Measurements from ENCODE around the gene ZWILCH.

DNA sequence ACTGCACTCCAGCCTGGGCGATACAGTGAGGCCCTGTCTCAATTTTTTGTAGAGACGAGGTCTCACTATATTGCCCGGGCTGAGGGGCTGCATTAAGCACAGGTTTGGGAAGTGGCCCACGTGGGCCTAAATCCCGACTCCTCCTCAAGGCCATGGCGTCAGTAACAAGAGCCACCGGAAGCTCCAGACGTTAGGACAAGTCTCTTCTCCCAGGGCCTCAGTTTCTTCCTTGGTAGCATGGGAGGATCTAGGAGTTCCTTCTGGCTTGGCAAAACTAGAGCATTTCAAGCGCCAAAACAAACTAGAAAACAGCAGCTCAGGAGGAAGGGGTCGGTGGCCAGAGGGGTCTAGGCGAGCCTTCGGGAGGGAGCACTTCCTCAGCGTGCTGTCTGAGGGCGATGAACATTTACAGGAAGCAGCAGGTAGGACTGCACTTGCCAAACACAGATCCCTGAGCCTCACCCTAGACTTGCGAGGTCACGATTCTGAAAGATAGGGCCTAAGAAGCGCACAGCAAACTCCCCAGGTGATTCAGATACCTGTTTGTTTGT is 8.1 kb upstream of the ZWILCH start:
- TF ChIP-seq POLR2A (IDR thresholded peaks at IDR 0.05; ENCODE audit: low read depth, low read length) (no peak), EZH2 (IDR thresholded peaks at IDR 0.05; ENCODE audit: borderline replicate concordance, low read depth, low read length, severe bottlenecking) (no peak), MYC (IDR thresholded peaks at IDR 0.05; ENCODE audit: low read depth, low read length) (no peak), GATA2 (IDR thresholded peaks at IDR 0.05; ENCODE audit: insufficient read depth, insufficient read length, low read depth, low read length) (no peak)
- TF ChIP-seq, protein P1, sequence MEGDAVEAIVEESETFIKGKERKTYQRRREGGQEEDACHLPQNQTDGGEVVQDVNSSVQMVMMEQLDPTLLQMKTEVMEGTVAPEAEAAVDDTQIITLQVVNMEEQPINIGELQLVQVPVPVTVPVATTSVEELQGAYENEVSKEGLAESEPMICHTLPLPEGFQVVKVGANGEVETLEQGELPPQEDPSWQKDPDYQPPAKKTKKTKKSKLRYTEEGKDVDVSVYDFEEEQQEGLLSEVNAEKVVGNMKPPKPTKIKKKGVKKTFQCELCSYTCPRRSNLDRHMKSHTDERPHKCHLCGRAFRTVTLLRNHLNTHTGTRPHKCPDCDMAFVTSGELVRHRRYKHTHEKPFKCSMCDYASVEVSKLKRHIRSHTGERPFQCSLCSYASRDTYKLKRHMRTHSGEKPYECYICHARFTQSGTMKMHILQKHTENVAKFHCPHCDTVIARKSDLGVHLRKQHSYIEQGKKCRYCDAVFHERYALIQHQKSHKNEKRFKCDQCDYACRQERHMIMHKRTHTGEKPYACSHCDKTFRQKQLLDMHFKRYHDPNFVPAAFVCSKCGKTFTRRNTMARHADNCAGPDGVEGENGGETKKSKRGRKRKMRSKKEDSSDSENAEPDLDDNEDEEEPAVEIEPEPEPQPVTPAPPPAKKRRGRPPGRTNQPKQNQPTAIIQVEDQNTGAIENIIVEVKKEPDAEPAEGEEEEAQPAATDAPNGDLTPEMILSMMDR (IDR thresholded peaks at IDR 0.05; ENCODE audit: extremely low read depth in 1 of 2, insufficient read depth in 1 of 2, low read depth in 1 of 2, low read length in 2 of 2): no peak

Data from endothelial cell of umbilical vein (primary cell).